ENCODE data around the gene JAZF1.
"Not testable (repeated sequence)": the region's sequence is repeated elsewhere in the genome, so short reads cannot be mapped to it uniquely, and the experiment has no call there.

The JAZF1 gene

DNA sequence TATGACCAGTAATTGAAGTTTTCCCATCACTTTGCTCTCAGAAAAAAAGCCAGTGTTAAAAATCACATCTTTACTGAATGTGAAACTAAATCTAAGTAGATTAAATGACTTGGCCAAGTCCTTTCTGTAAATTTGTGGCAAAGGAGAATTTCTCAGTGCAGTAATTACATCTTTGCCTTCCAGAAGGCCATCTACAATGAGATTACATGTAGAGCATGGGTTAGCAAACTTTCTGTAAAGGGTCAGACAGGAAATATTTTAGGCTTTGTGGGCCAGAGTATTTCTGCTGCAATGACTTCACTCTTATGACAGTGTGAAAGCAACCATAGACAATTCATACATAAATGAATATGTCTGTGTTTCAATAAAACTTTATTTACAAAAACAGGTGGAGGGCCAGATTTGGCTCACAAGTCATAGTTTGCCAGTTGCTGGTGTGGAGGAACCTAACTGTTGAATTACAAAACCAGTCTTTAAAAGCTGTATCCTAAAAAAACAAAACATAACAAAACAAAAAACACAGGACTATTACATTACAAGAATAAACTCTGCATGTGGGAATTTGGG lies 249.6 kb downstream of the JAZF1 start:
- no peak for DNase-seq (ENCODE audit: low read depth, low spot score)
- H3K27ac ChIP-seq, result no peak overlapping the region

DNA sequence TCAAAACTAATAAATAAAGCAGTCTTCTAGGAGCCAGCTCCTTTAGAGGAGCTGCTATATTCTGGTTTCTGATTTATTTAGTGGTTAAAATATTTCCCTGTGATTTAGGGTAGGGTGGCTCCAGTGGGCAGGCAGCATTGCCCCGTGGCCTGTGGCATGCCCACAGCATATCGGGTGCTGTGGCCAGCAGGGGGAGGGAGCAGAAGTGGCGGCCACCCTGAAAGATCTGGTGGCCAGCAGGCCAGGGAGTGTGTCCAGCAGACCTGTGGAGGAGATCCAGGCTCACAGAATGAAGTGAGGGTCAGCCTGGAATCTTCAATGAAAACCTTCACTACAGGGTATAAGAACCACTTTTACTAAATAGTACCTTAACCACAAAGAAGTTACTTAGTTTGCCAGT lies 251.5 kb downstream of the JAZF1 start:
- DNase-seq (ENCODE audit: low read depth, low spot score), result no peak

DNA sequence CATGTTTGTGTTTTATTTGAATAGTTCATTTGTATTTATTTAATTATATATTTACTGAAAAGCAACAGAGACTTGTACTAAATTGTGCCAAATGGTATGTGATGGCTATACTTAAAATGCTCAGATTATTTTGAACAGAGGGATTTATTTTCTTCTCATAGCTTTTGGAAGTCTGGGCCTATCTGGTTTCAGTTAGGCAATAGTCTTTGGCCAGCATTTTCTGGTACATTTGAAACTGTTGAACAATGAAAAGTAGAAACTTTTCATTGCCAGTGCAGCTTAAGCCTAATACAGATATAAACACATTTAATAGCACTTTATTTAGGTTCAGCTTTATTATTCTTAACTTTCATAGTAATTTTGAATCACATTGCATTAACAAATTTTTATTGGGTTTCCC lies 252.6 kb downstream of the JAZF1 start:
- no peak for DNase-seq (ENCODE audit: low read depth, low spot score)
- H3K27ac ChIP-seq, result no peak overlapping the region

More for the DNA sequence above, 251.5 kb downstream of the JAZF1 start:
- no peak overlapping the region for H3K27ac ChIP-seq

DNA sequence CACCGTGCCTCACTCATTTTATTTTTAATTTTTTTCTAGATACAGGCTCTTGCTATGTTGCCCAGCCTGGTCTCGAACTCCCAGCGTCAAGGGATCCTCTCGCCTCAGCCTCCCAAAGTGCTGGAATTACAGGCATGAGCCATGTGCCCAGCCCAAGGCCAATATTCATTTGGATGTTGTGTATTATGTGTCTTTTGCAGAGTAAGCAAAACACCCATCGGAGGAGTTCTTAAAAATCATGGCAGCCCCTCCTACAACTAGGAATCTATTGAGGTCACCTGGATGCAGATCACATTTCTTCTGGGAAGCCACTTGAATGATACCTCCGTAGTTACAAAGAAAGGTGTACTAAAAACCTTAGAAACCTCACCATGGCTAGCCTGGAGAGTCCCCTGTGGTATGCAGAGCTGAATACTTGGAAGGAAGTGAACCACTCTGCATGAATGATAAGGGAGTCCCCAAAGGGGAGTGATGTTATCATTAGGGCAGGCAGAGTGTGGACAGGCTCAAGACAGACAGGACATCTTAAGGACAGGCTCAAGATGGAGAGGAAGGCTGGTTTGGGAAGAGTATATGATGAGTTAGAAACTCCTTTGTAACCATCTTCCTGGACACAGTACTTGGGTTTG lies 254.9 kb downstream of the JAZF1 start:
- no peak overlapping the region for H3K27ac ChIP-seq
- DNase-seq (ENCODE audit: low read depth, low spot score), result no peak

DNA sequence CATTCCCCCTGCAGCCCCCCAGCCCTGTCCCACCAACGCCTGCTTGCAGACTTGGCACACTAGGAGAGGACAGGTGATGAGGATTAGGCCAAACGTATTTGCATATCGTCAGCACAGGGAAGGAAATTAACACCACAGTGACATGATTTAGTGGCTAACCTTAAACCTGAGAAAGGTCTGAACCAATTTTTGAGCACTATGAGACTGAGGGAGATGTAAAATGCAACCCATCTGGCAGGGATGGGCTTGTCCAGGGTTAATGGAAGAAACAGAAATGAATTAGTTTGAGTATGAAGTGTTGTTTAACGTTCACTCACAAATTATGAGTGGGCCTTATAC lies 257.0 kb downstream of the JAZF1 start:
- H3K27ac ChIP-seq, result no peak overlapping the region

DNA sequence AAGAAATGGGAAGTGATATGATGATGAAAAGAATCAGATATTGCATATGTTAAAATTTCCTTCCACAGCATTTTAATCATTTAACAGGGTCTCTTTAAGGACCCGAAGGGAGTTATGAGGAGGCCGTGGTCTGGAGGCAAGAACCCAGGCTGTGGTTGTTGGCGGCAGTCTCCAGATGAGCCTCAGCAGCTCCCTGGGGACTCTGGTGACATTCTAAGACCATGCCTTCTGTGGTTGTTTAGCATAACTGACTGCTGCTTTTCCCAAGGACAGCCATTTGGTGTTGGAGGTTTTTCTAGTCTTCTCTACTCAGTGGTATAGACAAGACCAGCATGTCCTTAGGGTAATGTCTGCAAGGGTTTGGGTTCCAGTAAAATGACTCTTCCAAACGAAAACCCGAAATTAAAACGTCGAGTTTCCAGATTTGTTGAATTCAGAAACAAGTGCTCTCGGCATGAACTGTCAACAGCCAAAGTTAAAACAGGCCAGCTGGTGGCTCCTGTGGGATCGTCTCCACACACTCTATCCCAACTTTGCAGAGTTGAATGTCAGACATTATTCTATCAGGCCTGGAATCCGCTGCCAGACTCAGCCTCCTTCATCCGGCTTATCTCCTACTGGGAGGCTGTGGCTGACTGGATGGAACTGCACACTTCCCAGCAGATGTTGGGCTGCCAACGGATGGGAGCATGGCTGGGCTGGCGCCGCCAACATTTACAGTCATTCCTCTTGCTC lies 257.5 kb downstream of the JAZF1 start:
- no peak for DNase-seq (ENCODE audit: low read depth, low spot score)
- H3K27ac ChIP-seq, result no peak overlapping the region

More for the DNA sequence above, 257.0 kb downstream of the JAZF1 start:
- DNase-seq (ENCODE audit: low read depth, low spot score), result no peak

DNA sequence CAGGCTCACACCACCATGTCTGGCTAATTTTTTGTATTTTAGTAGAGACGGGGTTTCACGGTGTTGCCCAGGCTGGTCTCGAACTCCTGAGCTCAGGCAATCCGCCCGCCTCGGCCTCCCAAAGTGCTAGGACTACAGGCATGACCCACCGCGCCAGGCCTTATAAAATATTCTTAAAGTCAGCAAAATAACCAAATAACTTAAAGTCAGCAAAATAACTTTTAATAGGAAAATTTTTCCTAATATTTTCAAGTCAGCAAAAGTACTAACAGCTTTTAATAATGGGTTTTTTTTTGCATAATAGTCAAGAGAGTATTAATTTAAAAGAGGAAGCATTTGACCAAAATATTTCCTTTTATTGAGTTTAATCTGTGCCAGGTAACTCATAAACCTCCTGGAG lies 258.2 kb downstream of the JAZF1 start:
- DNase-seq (ENCODE audit: low read depth, low spot score); H3K27ac ChIP-seq: not testable (repeated sequence)

DNA sequence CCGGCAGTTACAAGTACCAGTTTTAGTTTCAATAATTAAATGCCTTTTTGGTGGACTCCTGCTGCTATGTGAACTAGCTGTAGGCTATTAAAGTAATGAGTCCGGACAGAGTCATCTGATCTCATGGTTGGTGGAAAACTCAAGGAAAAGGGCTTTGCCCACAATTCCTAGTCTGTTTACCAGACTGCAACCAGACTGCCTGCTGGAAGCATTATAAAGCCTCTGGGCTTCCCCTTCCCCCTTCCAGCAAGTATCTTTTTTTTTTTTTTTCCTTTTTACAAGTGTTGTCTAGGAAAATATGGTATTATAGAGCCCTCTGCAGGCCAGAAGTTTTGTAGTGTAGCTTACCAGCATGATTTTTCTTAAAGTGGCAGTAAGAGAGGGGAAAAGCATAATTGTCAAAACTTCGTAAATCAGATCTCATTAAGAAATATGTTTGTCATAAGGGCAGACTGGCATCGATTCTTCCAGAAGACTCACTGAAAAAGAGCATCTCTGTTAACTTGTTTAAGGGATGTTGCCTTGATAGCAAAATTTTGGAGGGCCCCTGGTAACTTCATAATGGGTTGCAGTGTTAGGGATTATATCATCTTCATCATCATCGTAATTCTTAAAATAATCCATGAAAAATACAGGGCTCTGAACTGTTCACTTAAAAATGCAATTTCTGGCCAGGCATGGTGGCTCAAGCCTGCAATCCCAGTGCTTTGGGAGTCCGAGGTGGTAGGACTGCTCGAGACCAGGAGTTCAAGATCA lies 259.3 kb downstream of the JAZF1 start:
- no peak overlapping the region for H3K27ac ChIP-seq
- DNase-seq (ENCODE audit: low read depth, low spot score), result no peak

DNA sequence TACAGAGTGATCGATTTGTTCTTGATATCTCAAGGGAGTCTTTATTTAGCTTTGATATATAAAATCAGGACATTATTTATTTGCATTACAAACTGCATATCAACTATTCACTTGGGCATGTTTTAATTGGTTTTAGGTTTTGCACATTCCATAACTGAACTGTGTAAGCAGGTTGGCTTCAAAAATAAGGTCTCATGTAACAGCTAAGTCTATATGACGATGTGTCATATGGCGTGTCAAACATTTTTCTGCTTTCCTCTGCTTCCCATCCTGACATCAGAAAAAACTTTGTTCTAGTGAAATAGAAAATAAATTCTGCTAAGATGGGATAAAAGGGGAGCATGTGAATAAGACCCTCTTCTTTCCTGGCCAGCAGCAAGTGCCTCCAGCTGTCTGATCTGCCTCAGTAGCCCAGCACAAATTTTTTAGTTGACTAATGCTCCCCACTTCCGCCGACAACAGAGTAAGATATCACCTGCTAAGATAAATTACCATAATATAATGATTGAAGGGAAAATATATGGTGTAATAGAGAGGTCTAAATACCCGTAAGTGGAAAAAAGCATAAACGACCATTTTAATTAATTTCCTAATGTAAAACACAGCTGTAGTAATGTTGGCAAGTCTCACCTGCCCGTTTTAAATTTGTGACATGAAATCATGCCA lies 260.2 kb downstream of the JAZF1 start:
- DNase-seq (ENCODE audit: low read depth, low spot score), result no peak
- no peak overlapping the region for H3K27ac ChIP-seq

DNA sequence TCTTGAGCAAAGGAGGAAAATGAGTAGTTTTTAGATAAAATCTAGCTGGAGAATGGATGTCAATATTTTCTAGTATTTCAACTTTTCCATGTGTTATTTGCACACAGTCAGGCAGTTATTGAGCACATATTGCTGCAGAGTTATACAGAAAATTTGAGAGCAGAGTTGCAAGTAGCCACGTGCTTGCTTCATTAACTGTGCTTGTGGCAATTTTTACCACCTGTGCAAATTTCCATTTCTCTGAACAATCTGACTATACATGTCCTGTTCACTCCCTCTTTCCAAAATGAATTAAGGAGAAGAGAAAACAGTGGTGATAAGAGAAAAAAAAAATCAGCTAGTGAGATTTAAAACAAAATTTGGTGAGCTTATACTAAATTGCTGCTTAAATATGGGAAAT lies 262.1 kb downstream of the JAZF1 start:
- no peak for DNase-seq (ENCODE audit: low read depth, low spot score)

DNA sequence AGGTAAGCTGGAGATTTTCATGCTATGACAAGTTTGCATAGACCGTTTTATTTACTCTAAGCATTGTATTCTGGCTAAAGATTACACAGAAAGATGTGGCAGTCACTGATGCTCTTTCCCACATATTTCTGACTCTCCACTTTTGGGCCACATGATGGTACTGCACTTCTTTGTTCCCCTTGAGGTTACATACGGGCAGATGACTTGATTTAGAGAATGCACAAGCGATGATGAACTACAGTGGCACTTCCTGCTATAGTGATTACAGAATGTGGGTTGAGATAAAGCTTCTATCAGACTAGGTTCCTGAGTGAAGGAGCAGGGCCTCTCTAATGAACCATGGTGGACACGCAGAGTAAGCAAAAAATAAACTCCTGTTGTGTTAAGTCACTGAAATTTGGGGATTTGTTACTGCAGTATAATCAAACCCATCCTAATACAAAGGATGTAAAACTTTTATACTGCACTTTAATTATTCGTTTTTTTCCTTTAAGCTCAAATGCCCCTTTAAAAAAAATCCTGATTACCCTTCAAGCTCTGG lies 262.8 kb downstream of the JAZF1 start:
- H3K27ac ChIP-seq, result peak overlapping the region; percentile 86
- peak; percentile 61 for DNase-seq (ENCODE audit: low read depth, low spot score)

More for the DNA sequence above, 262.1 kb downstream of the JAZF1 start:
- peak overlapping the region; percentile 86 for H3K27ac ChIP-seq

DNA sequence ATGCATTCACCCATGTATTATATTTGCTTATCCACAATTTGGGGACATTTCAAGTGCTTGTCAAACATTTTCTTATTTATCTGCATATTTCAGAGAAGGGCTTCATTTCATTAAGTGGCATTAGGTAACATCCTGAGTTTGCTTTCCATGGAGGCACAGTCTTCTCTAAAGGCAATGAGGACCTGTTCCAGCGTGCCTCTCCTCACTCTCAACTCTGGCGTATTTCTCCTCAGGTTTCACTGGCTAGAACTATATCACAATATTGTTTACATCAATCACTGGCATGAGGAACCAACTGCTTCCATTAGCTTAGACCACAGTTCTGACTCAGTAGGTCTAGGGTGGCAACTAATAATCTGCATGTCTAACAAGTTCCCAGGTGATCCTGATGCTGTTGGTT lies 263.5 kb downstream of the JAZF1 start:
- peak; percentile 91 for DNase-seq (ENCODE audit: low read depth, low spot score)
- peak overlapping the region; percentile 86 for H3K27ac ChIP-seq

DNA sequence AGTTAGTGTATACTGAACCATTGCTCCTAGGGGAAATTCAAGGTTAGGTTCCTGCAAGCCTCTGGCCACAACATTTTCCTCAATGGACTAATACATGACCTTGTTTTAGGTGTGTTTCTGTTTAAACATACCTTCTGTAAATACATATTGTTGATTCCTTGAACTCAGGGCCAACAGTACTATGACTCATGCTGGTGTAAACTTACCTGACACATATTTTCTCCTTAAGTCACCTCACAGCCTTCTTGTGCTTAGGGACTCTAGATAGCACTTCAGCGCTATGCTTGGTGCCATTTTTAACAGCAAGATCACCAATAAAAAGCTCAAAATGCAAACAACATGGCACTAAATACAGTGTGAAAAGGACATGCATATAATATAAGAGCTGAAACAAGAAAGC lies 264.2 kb downstream of the JAZF1 start:
- H3K27ac ChIP-seq, result peak overlapping the region; percentile 86
- DNase-seq (ENCODE audit: low read depth, low spot score), result peak; percentile 74

DNA sequence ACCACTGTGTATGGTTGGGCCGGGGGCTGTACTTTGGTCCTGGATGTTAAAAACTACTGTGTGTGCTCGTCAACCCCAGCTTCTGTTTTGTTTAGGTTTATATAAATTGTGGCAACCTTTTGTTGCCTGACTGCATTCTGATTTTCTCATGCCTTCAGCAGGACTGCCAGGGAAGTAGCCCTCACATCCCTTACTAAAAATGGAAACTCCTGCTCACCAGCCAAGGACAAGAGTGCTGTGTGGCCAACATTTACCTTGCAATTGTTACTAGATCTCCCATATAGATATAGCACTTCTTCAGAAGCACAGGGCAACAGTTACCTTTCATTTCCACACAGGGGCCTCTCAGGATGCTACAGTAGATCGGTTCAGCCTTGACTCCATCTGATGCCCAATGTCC lies 266.2 kb downstream of the JAZF1 start:
- DNase-seq (ENCODE audit: low read depth, low spot score), result no peak
- no peak overlapping the region for H3K27ac ChIP-seq

DNA sequence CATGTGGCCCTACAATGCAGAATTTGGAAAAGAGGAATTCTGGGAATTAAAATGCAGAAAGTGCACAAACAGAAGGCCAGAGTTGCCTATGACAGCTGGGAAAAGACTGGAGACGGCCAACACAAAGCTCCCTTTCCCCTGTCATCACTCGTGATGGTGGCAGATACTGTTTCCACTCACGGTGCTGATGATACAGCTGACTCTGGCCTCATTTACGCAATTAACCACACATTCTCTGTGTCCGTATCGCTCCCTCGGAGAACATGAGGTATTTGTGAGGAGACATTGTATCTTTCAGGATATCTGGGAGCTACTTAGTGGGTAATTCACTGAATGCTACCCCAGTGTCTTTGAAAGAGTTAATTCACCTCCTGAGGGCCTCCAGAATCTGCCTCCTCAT lies 267.8 kb downstream of the JAZF1 start:
- H3K27ac ChIP-seq, result no peak overlapping the region
- DNase-seq (ENCODE audit: low read depth, low spot score), result no peak

DNA sequence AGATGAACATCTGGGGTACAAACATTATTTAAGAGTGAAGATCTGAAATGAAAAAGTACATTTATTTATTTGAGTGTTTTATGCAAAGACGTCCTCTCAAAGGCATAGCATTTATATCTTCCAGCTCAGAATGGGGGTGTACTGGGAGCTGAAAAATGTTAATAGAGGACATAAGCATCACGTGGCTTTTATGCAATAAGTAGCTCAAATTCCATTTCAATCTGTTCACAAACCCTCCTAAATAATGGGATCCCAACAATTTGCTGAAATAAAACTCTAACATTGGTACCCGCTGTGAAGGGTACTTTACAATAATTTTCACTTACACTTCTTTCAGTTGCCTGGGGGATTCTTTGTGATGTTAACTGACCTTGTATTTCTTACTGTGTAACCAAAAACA lies 268.7 kb downstream of the JAZF1 start:
- no peak for DNase-seq (ENCODE audit: low read depth, low spot score)
- no peak overlapping the region for H3K27ac ChIP-seq

DNA sequence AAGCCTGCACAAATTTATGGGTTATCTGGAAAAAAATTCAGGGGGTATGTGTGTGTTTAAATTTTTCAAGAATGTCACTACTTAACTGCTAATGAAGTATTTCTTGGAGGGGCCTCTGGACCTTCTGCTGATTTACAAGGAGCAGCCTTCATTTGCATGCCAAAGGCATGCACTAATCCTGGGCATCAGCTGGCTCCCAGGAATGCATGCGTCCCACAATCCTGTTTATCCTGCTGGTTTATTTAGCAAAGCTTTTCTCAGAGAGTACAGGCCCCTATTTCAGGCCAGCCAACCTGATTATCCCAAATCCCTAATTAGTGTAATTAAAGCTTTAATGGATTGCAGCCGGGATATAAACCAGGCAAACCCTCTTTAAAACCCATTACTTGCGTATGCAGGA lies 270.3 kb downstream of the JAZF1 start:
- no peak overlapping the region for H3K27ac ChIP-seq
- DNase-seq (ENCODE audit: low read depth, low spot score), result no peak

DNA sequence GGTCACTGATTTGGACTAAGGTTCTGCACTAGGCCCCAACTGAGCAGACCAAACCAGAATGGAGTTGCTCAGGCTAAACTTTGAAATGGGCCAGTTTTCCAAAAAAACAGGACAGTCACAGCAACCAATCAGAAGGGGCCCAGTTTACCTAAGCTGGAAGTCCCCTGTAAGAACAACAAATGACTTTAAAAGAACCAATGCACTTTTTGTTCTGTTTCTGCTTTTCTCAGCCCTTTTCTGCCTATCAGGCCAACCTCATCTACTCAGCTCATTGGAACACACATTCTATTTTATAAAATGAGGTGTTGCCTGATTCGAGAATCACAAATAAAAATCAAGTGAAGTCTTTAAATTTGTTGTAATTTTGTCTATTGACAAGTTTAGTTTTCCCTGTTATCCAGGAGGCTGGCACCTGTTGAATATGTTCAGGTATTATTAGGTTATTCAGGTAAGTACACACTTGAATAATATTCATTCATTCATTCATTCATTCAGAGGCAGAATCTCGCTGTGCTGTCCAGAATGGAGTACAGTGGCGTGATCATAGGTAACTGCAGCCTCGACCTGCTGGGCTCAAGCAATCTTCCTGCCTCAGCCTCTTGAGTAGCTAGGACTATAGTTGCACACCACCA lies 271.9 kb downstream of the JAZF1 start:
- no peak overlapping the region for H3K27ac ChIP-seq
- DNase-seq (ENCODE audit: low read depth, low spot score), result no peak

DNA sequence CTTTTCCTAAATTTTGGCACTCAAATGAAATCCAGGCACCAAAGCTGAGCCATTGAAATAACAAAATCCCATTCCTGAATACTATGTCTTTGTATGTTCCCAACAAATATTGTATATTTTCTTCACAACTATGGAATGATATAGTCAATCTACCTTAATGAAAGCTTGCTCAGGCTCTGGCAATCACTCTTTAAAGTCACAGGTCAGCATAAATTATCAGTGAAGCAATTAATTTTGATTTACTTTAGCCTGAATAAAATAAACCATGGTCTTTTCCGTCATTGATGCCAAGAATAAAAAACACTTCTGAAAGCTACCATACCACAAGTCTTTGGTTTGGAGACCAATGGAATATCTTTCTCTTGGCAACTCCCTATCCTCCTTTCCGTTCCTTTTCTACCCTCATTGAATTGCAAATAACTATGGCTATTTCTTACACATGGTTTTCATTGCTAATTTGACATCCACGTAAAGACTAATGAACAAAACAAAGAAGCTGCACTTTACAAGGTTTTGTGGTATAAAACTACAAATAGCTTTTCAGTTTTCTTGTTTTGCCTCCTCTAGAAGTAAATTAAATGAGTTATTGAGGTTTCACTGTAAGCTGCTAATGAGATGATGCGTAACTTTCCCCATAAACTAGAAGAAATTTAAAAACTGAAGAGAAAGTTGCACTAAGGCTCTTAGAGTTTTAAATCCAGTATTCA lies 274.1 kb downstream of the JAZF1 start:
- H3K27ac ChIP-seq, result no peak overlapping the region
- DNase-seq (ENCODE audit: low read depth, low spot score), result no peak
